Subcutaneous adipose tissue (tissue), 4 donors: ENCODE data around the gene NUP155. TPM values are rescaled to one million over a fixed set of nuclear protein-coding genes. Genes with fewer than 3 reads are reported as not detected.

Experiments
- CTCF ChIP-seq: fragments of 450-650 bp; IDR thresholded peaks from one replicate; pipeline ENCODE4 v1.5.1; 2016; ENCODE audit warnings: low read depth, mild to moderate bottlenecking, control low read depth, antibody characterized with exemption, moderate library complexity
- total RNA-seq, 4 donors: library from RNA; depleted of rRNA; stranded (reverse); fragments of >200 nt; gene quantifications; one replicate each; pipeline ENCODE4 v1.1.0, GENCODE V29; 2016

NUP155 gene
- total RNA-seq, 4 donors from 2014 or later: 17.9 to 28.5 (median 20.0) TPM

- no peak for TF ChIP-seq CTCF
Observed at GRCh38 chr5:37310360-37310759, 60.5 kb downstream of the NUP155 start.

GRCh38 chr5:37308793-37309192, 62.1 kb downstream of the NUP155 start:
- no peak for TF ChIP-seq CTCF

GRCh38 chr5:37304888-37305287, 66.0 kb downstream of the NUP155 start:
- no peak for TF ChIP-seq CTCF

GRCh38 chr5:37283214-37283820, 87.6 kb downstream of the NUP155 start:
- TF ChIP-seq CTCF: no peak

- TF ChIP-seq CTCF: no peak
Observed at GRCh38 chr5:37275511-37275910, 95.4 kb downstream of the NUP155 start.

- no peak for TF ChIP-seq CTCF
Observed at GRCh38 chr5:37272511-37272910, 98.4 kb downstream of the NUP155 start.

- no peak for TF ChIP-seq CTCF
Observed at GRCh38 chr5:37255774-37256358, 115.0 kb downstream of the NUP155 start.
